Colonic mucosa (tissue), 4 donors: ENCODE results near the gene TCF7L1. TPM values are rescaled to one million over a fixed set of nuclear protein-coding genes. Genes with fewer than 3 reads are reported as not detected.
A peak's percentile ranks its signal among the peaks of the same experiment; 100 is the strongest.

ENCODE experiments used
- DNase-seq: peaks from one replicate; pipeline ENCODE4 v3.0.0-alpha.2; 2020
- H3K27ac ChIP-seq: fragments of 200-600 bp; one replicate; pipeline ENCODE4 v1.8.0; 2021
- H3K27me3 ChIP-seq: fragments of 200-600 bp; one replicate; pipeline ENCODE4 v1.8.0; 2021
- H3K36me3 ChIP-seq: fragments of 200-600 bp; one replicate; pipeline ENCODE4 v1.8.0; 2021
- H3K4me1 ChIP-seq: fragments of 200-600 bp; one replicate; pipeline ENCODE4 v1.8.0; 2021; ENCODE audit warnings: mild to moderate bottlenecking
- H3K4me3 ChIP-seq: fragments of 200-600 bp; one replicate; pipeline ENCODE4 v1.8.0; 2021
- H3K9ac ChIP-seq, 2 donors: one replicate each; pipeline ENCODE4 v1.7.0; 2013; ENCODE audit warnings: control low read depth in 2 of 2, low read depth in 2 of 2, low read length in 2 of 2
- H3K9me3 ChIP-seq: fragments of 200-600 bp; one replicate; pipeline ENCODE4 v1.8.0; 2021
- CTCF ChIP-seq: fragments of 200-600 bp; IDR thresholded peaks from one replicate; pipeline ENCODE4 v1.8.0; 2022; ENCODE audit warnings: antibody characterized with exemption, mild to moderate bottlenecking
- intact Hi-C: fragments of 100-400 bp; cut with DNase I; formaldehyde crosslinking; loops from one replicate; pipeline ENCODE4 v1.14.1; 2022
- total RNA-seq, 2 donors: library from RNA; stranded (reverse); fragmentation: NEBNext Ultra II Directional in 1 of 2; extraction: Animal tissue kit (Norgen Biotek cat#: 25700) in 1 of 2; gene quantifications; one replicate each; pipeline ENCODE4 v1.2.1, GENCODE V29; 2021
- donor health status: healthy.
- donor health status: DM: no; HTN: no; CAD: no.
- donor health status: DM: no; HTN: no; CAD: no.

Gene TCF7L1
- total RNA-seq, 2 donors from 2014 or later: 0.99 to 3.2 TPM

- Histone ChIP-seq H3K36me3 (no peaks in the 10 kb centered on the region), H3K9me3 (no peaks in the 10 kb centered on the region), H3K4me1 (no peaks in the 10 kb centered on the region), H3K27me3 (no peaks in the 10 kb centered on the region), H3K9ac (no peak overlapping the region), H3K4me3 (no peak overlapping the region), H3K27ac (no peak overlapping the region)
- intact Hi-C loops: loop anchor here (10.0 kb wide), 1 partner anchor 367 kb away; no protein-coding TSS in a partner anchor
- no peak for TF ChIP-seq CTCF
- DNase-seq: no peak
These were observed 158.3 kb downstream of the TCF7L1 start for GRCh38 chr2:85291425-85292023.

GRCh38 chr2:85302121-85302520 lies 168.9 kb downstream of the TCF7L1 start:
- no peak for DNase-seq
- Histone ChIP-seq H3K9ac (no peak overlapping the region), H3K27me3 (no peaks in the 10 kb centered on the region), H3K4me3 (no peak overlapping the region), H3K27ac (no peak overlapping the region), H3K4me1 (no peaks in the 10 kb centered on the region), H3K36me3 (no peaks in the 10 kb centered on the region), H3K9me3 (no peaks in the 10 kb centered on the region)
- TF ChIP-seq CTCF: no peak
- intact Hi-C loops: no loop called here

- Histone ChIP-seq H3K27me3 (no peaks in the 10 kb centered on the region), H3K9ac (no peak overlapping the region), H3K27ac (no peak overlapping the region), H3K9me3 (no peaks in the 10 kb centered on the region), H3K36me3 (no peaks in the 10 kb centered on the region), H3K4me1 (peaks cover 3% of the 10 kb centered on the region), H3K4me3 (no peak overlapping the region)
- TF ChIP-seq CTCF: no peak
- intact Hi-C loops: no loop called here
- no peak for DNase-seq
These were observed 170.8 kb downstream of the TCF7L1 start for GRCh38 chr2:85303780-85304531.

- H3K4me3 ChIP-seq: peak overlapping the region; percentile 19
- intact Hi-C loops: no loop called here
- H3K36me3 ChIP-seq: no peaks in the 10 kb centered on the region
- no peaks in the 10 kb centered on the region for H3K9me3 ChIP-seq
- H3K27me3 ChIP-seq: no peaks in the 10 kb centered on the region
- no peak for TF ChIP-seq CTCF
- DNase-seq: peak; percentile 55
- peak overlapping the region; percentile 56 to 95 for H3K9ac ChIP-seq
- peak overlapping the region; percentile 84 for H3K27ac ChIP-seq
- peaks cover 9% of the 10 kb centered on the region for H3K4me1 ChIP-seq
These were observed 174.3 kb downstream of the TCF7L1 start for GRCh38 chr2:85307527-85307897.

GRCh38 chr2:85308201-85308600 lies 175.0 kb downstream of the TCF7L1 start:
- TF ChIP-seq CTCF: no peak
- peak overlapping the region in 1 of 2 donors; percentile 95 for H3K9ac ChIP-seq
- no peak overlapping the region for H3K27ac ChIP-seq
- DNase-seq: no peak
- intact Hi-C loops: no loop called here
- H3K4me3 ChIP-seq: no peak overlapping the region
- peaks cover 9% of the 10 kb centered on the region for H3K4me1 ChIP-seq
- no peaks in the 10 kb centered on the region for H3K27me3 ChIP-seq
- no peaks in the 10 kb centered on the region for H3K9me3 ChIP-seq
- H3K36me3 ChIP-seq: no peaks in the 10 kb centered on the region
